Colon (tissue), 2 donors: ENCODE measurements around the gene TEAD1.
"Not testable (repeated sequence)": the region's sequence is repeated elsewhere in the genome, so short reads cannot be mapped to it uniquely, and the experiment has no call there.

ENCODE experiments used
- FAIRE-seq: peaks from 2 replicates; lab custom pipeline; 2012; peaks lifted over from hg19 to GRCh38; lab: Jason Lieb, UNC
- donor health status: control.
- donor health status: control.

Gene TEAD1

GRCh38 chr11:12864316-12865156 lies 190.3 kb downstream of the TEAD1 start:
- FAIRE-seq: no peak

- no peak for FAIRE-seq
Measured at GRCh38 chr11:12865863-12866595, 191.8 kb downstream of the TEAD1 start.

- no peak for FAIRE-seq
Measured at GRCh38 chr11:12867531-12867930, 193.3 kb downstream of the TEAD1 start.

GRCh38 chr11:12868315-12869073 lies 194.3 kb downstream of the TEAD1 start:
- FAIRE-seq: no peak

- FAIRE-seq: no peak
Measured at GRCh38 chr11:12871241-12871640, 197.0 kb downstream of the TEAD1 start.

- FAIRE-seq: no peak
Measured at GRCh38 chr11:12871788-12872321, 197.6 kb downstream of the TEAD1 start.

- no peak for FAIRE-seq
Measured at GRCh38 chr11:12876340-12876739, 202.1 kb downstream of the TEAD1 start.

GRCh38 chr11:12876988-12877387 lies 202.8 kb downstream of the TEAD1 start:
- FAIRE-seq: no peak

GRCh38 chr11:12877508-12877907 lies 203.3 kb downstream of the TEAD1 start:
- FAIRE-seq: not testable (repeated sequence)

- FAIRE-seq: no peak
Measured at GRCh38 chr11:12880327-12880726, 206.1 kb downstream of the TEAD1 start.

GRCh38 chr11:12882670-12883069 lies 208.4 kb downstream of the TEAD1 start:
- no peak for FAIRE-seq

- FAIRE-seq: no peak
Measured at GRCh38 chr11:12884751-12885318, 210.6 kb downstream of the TEAD1 start.

- no peak for FAIRE-seq
Measured at GRCh38 chr11:12885717-12886239, 211.6 kb downstream of the TEAD1 start.

- FAIRE-seq: no peak
Measured at GRCh38 chr11:12886508-12886907, 212.3 kb downstream of the TEAD1 start.

GRCh38 chr11:12888525-12889158 lies 214.4 kb downstream of the TEAD1 start:
- no peak for FAIRE-seq

GRCh38 chr11:12889243-12889642 lies 215.0 kb downstream of the TEAD1 start:
- no peak for FAIRE-seq

GRCh38 chr11:12890476-12890875 lies 216.3 kb downstream of the TEAD1 start:
- FAIRE-seq: no peak

- FAIRE-seq: no peak
Measured at GRCh38 chr11:12893787-12894672, 219.8 kb downstream of the TEAD1 start.

- FAIRE-seq: no peak
Measured at GRCh38 chr11:12897390-12897789, 223.2 kb downstream of the TEAD1 start.

GRCh38 chr11:12897867-12898266 lies 223.6 kb downstream of the TEAD1 start:
- no peak for FAIRE-seq
